ENCODE measurements around the gene PRAMEF7.
"Not testable (repeated sequence)": the region's sequence is repeated elsewhere in the genome, so short reads cannot be mapped to it uniquely, and the experiment has no call there.

Gene PRAMEF7

DNA sequence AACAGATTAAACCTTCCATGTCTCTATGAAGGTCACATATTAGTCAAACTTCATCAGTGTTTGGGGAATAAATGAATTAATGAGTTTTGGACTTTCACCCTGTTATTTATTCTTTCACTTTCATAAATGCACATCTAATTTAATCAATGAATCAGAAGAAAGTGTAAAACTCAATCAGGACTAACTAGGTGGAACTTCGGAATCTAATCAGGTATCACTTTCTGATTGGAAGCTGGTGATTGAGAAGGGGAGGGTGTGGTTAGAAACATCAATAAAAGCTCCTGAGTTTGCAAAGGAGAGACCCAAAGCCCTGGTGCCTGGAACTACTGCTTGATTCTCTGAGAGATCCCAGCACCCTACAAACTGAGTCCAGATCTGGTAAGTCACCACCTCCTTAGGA lies at the start of gene PRAMEF7:
TSS of gene PRAMEF7 (plus strand) at position 301 of the 400 bp plus-strand sequence. CDS start 1,083 bp downstream, outside the sequence.
- not testable (repeated sequence) for DNase-seq

DNA sequence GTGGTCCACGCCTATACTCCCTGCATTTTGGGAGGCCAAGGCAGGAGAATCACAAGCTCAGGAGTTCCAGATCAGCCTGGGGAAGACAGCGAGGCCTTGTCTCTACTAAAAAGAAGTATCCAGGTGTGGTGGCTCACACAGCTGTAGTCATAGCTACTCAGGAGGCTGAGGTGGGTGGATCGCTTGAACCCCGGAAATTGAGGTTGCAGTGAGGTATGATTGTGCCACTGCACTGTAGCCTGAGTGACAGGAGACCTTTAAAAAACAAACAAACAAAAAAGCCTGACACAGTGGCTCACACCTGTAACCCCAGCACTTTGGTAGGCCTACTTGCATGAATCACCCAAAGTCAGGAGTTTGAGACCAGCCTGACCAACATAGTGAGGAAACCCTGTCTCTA lies 38.0 kb upstream of the PRAMEF7 start:
- not testable (repeated sequence) for DNase-seq

- not testable (repeated sequence) for DNase-seq
These were observed 30.3 kb upstream of the PRAMEF7 start, which contains the start of gene PRAMEF4 for GRCh38 chr1:12886101-12886500. PRAMEF4 (minus strand) TSS chr1:12886201; CDS start chr1:12883394, 2,807 bp downstream.

DNA sequence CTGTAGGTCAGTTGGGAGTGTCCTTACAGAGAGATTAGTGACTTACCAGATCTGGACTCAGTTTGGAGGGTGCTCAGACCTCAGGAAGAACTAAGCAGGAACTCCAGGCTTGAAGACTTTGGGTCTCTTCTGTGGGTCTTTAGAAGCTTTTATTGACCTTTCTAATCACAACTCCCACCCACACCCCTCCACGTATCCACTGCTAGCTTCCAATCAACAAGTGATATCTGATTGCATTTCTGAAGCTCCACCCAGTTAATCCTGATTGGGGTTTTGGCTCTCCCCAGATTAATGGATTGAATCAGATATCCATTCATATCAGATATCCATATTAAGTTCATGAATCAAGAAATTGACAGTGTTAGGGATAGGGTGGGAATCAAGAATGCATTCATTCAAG lies 18.2 kb upstream of the PRAMEF7 start, which contains the start of gene PRAMEF10:
TSS of gene PRAMEF10 (minus strand) at position 101 of the 400 bp plus-strand sequence. CDS start 2,423 bp downstream, outside the sequence.
- not testable (repeated sequence) for DNase-seq

GRCh38 chr1:12899186-12899585 lies 17.2 kb upstream of the PRAMEF7 start:
- DNase-seq, result not testable (repeated sequence)

GRCh38 chr1:12903793-12904572 lies 12.4 kb upstream of the PRAMEF7 start:
- DNase-seq, result not testable (repeated sequence)

DNA sequence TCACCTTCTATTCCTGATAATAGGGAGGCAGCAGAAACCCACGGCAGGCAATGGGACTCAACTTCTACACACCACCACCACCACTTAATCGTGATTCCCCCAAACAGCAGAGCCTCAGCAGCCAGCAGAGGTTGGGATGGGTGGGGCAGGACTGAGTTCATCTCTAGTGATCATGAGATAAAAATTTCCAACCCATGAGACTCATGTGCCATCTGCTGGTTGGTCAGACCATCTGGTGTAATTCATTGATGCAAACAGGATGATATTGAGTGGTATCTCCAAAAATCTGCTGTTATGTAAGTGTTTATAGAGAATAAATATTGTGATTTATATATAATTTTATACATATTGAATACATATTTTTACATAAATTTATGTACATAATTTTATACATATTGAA lies 5.3 kb downstream of the PRAMEF7 start:
- DNase-seq, result not testable (repeated sequence)

GRCh38 chr1:12924368-12924767 lies 8.0 kb downstream of the PRAMEF7 start:
- DNase-seq, result not testable (repeated sequence)

GRCh38 chr1:12947480-12947879 lies 31.1 kb downstream of the PRAMEF7 start, which contains the start of gene PRAMEF6:
PRAMEF6 (minus strand) TSS chr1:12947580; CDS start chr1:12942518, 5,062 bp downstream.
- not testable (repeated sequence) for DNase-seq
